GM12875 (cell line): ENCODE results near the gene KIAA1614.

Experiments used
- H3K4me3 ChIP-seq: one replicate; pipeline ENCODE4 v1.5.1; 2011; ENCODE audit warnings: low read depth, low read length, control low read depth
- CTCF ChIP-seq: IDR thresholded peaks from 2 replicates; pipeline ENCODE4 v1.5.1; 2011; ENCODE audit warnings: low read depth, mild to moderate bottlenecking, control low read depth, inconsistent platforms, low read length, moderate library complexity, borderline replicate concordance; ENCODE audit not compliant: insufficient read depth

KIAA1614 gene

DNA sequence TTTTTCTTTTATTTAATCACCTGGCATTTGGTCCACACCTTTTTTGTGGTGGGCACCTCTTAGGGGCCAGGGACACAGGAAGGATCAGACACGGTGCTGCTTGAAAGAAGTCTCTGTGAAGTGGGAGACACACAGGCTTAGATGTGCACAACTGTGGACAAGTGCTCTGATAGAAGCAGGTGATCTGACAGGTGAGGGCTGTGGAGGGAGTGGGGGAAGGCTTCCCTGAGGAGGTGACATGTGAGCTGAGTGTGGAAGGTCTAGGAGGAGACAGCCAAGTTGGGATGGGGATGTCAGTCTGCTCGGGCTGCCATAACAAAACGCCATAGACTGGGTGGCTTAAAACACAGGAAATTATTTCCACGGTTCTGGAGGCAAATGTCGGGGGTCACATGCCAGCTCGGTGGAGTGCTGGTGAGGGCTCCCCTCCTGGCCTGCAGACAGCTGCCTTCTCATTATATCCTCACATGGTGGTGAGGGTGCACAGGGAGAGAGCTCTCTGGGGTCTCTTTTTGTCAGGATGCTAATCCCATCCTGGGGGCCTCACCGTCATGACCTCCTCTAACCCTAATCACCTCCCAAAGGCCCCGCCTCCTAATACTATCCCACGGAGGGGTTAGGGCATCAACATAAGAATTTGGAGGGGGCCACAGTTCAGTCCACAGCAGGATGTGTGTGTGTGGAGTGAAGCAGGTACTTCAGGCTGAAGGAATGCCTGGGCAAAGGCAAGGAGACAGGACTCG is 5.2 kb upstream of the KIAA1614 start:
- no peak for TF ChIP-seq CTCF
- H3K4me3 ChIP-seq, result no peak overlapping the region

GRCh38 chr1:180908074-180908765 is 4.5 kb upstream of the KIAA1614 start:
- no peak overlapping the region for H3K4me3 ChIP-seq
- no peak for TF ChIP-seq CTCF

- no peak overlapping the region for H3K4me3 ChIP-seq
- no peak for TF ChIP-seq CTCF
These were observed 3.7 kb upstream of the KIAA1614 start for GRCh38 chr1:180909005-180909414.

GRCh38 chr1:180909462-180909976 is 3.2 kb upstream of the KIAA1614 start:
- TF ChIP-seq CTCF, result no peak
- H3K4me3 ChIP-seq, result no peak overlapping the region

DNA sequence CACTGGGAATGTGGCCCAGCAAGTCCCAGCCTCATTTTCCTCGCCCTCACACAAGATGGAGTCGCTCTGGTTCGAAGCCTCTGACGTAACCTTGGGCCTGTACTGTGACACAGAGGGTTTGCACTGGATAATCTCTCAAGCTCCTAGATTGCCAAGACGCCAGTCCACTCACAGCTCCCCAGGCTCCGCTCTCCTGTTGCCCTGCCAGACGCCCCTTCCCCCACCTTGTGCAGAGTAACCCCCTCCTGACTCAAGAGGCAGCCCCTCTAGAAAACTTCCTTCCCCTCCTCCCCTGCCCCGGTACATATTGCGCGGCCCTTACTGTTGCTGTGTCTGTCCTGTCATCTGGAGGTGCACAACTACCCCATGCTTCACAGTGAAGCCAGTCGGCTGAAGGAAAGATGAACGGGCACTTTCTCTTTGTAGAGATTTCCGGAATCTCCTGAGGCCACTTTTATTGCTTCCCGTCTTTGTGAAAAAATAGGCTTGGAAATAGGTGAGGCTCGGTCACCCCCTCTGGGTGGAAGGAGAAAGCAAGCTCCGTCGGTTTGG is 981 bp upstream of the KIAA1614 start:
- peak overlapping the region; percentile 55 for H3K4me3 ChIP-seq

GRCh38 chr1:180912211-180912800 is 391 bp upstream of the KIAA1614 start:
- H3K4me3 ChIP-seq, result peak overlapping the region; percentile 55
- TF ChIP-seq CTCF, result no peak

More for the DNA sequence above, 981 bp upstream of the KIAA1614 start:
- no peak for TF ChIP-seq CTCF
